DND-41 (cell line): Measurements from ENCODE around the gene OR51B5.
"Not testable (repeated sequence)": the region's sequence is repeated elsewhere in the genome, so short reads cannot be mapped to it uniquely, and the experiment has no call there.

Source experiments
- ATAC-seq: fragments of 200-7000 bp; cut with Tn5 transposase; 3 replicates; pipeline ENCODE4 v1.9.1; 2021; ENCODE audit warnings: low read depth; ENCODE audit not compliant: insufficient read depth
- DNase-seq: peaks from one replicate; pipeline ENCODE4 v3.0.0-alpha.2; 2020
- H2AFZ ChIP-seq: 2 replicates; pipeline ENCODE4 v1.6.0; 2012; ENCODE audit warnings: low read depth, low read length
- H3K27ac ChIP-seq: 2 replicates; pipeline ENCODE4 v1.5.1; 2012; ENCODE audit warnings: low read length, inconsistent platforms
- H3K27me3 ChIP-seq: fragments of 200-600 bp; sonication (generic); 2 replicates; pipeline ENCODE4 v1.6.0; 2012; ENCODE audit warnings: low read length, mild to moderate bottlenecking, inconsistent platforms; ENCODE audit not compliant: insufficient read depth, poor library complexity
- H3K36me3 ChIP-seq: 2 replicates; pipeline ENCODE4 v1.5.1; 2012; ENCODE audit warnings: low read length, inconsistent platforms; ENCODE audit not compliant: insufficient read depth
- H3K4me1 ChIP-seq: 2 replicates; pipeline ENCODE4 v1.5.1; 2012; ENCODE audit warnings: mild to moderate bottlenecking, low read length; ENCODE audit not compliant: insufficient read depth
- H3K4me2 ChIP-seq: 2 replicates; pipeline ENCODE4 v1.6.0; 2012; ENCODE audit warnings: mild to moderate bottlenecking, moderate library complexity, low read length, inconsistent platforms; ENCODE audit not compliant: insufficient read depth
- H3K4me3 ChIP-seq, 2 experiments: fragments of 200-600 bp in 1 of 2; shearing (Covaris generic) in 1 of 2; 2 replicates each; pipeline ENCODE4 v1.5.1; 2012 to 2016; ENCODE audit warnings: inconsistent platforms in 2 of 2, low read length in 2 of 2, mild to moderate bottlenecking in 2 of 2, low read depth in 1 of 2, moderate library complexity in 1 of 2
- H3K79me2 ChIP-seq: 2 replicates; pipeline ENCODE4 v1.6.0; 2012; ENCODE audit warnings: low read length, inconsistent platforms; ENCODE audit not compliant: insufficient read depth
- H3K9ac ChIP-seq: 2 replicates; pipeline ENCODE4 v1.6.0; 2012; ENCODE audit warnings: low read depth, mild to moderate bottlenecking, inconsistent platforms, low read length, moderate library complexity
- H3K9me3 ChIP-seq: 2 replicates; pipeline ENCODE4 v1.5.1; 2012; ENCODE audit warnings: low read length, moderate library complexity, mild to moderate bottlenecking, inconsistent platforms; ENCODE audit not compliant: insufficient read depth, severe bottlenecking
- H4K20me1 ChIP-seq: 2 replicates; pipeline ENCODE4 v1.6.0; 2012; ENCODE audit warnings: low read length; ENCODE audit not compliant: insufficient read depth
- EZH2 ChIP-seq: IDR thresholded peaks from 3 replicates; pipeline ENCODE4 v1.6.1; 2012; ENCODE audit warnings: borderline replicate concordance, low read depth, mild to moderate bottlenecking, moderate library complexity, low read length, inconsistent platforms; ENCODE audit not compliant: severe bottlenecking
- TF ChIP-seq, protein P1 (sequence below): IDR thresholded peaks from 2 replicates; pipeline ENCODE4 v1.5.1; 2012; ENCODE audit warnings: borderline replicate concordance, low read length, moderate library complexity, mild to moderate bottlenecking; ENCODE audit not compliant: poor library complexity, severe bottlenecking; ENCODE audit errors: extremely low read depth

The OR51B5 gene

DNA sequence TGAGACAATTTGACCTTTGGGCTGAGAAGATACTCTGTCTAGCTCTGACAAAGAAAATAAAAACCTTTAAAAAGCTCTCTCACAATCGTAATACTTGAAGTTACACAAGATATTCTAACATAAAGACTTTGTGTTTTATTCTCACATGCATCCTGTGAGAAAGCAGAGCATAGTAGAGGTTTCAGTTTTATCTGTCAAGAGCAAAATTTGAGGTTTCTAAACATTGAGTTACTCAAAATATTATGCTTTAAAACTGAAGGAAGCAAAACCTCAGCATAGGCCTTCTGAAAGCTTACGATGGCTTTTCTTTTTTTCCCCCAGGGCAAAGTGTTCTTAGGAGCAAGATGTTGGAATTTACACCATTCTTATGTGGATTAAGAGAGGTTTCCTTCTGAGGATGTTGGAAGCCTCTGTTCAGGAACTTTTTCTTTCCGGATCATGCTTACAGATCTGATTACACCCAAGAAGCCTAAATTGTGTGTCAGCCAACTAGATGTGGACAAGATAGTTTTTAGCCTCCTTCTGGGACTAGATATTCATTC, 25.2 kb upstream of the OR51B5 start:
- Histone ChIP-seq H3K36me3 (no peaks in the 10 kb centered on the region), H3K4me2 (no peak overlapping the region), H3K27me3 (peaks cover 3% of the 10 kb centered on the region), H3K79me2 (no peaks in the 10 kb centered on the region), H3K9me3 (no peaks in the 10 kb centered on the region), H3K4me1 (no peaks in the 10 kb centered on the region), H3K4me3 (no peak overlapping the region), H3K27ac (no peak overlapping the region), H3K9ac (no peak overlapping the region), H4K20me1 (no peaks in the 10 kb centered on the region), H2AFZ (no peak overlapping the region)
- TF ChIP-seq EZH2 = no peak
- TF ChIP-seq, protein P1, sequence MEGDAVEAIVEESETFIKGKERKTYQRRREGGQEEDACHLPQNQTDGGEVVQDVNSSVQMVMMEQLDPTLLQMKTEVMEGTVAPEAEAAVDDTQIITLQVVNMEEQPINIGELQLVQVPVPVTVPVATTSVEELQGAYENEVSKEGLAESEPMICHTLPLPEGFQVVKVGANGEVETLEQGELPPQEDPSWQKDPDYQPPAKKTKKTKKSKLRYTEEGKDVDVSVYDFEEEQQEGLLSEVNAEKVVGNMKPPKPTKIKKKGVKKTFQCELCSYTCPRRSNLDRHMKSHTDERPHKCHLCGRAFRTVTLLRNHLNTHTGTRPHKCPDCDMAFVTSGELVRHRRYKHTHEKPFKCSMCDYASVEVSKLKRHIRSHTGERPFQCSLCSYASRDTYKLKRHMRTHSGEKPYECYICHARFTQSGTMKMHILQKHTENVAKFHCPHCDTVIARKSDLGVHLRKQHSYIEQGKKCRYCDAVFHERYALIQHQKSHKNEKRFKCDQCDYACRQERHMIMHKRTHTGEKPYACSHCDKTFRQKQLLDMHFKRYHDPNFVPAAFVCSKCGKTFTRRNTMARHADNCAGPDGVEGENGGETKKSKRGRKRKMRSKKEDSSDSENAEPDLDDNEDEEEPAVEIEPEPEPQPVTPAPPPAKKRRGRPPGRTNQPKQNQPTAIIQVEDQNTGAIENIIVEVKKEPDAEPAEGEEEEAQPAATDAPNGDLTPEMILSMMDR = no peak
- ATAC-seq (no peak), DNase-seq (no peak)

DNA sequence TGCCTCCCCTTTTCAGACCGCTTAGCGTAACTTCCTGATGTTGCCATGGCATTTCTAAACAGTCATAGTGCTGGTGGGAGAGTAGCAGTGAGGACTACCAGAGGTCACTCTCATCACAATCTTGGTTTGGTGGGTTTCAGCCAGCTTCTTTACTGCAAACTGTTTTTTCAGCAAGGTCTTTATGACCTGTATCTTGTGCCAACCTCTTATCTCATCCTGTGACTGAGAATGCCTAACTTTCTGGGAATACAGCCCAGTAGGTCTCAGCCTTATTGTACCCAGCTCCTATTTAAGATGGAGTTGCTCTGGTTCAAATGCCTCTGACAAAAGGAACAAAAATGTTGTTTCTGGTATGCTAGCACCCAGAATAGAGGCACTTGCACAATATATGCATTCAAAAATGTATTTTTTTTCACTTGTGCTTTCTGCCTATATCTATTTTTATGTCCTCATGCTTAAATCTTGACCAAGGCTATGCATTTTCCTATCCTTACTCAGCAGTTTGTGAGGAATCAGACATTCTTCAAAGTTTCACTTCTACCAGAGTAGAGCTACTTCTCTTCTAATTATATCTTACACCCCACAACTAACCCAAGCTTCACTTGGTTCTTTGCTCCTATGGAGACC, 24.2 kb upstream of the OR51B5 start:
- no peaks in the 10 kb centered on the region for H3K9me3 ChIP-seq
- H4K20me1 ChIP-seq = no peaks in the 10 kb centered on the region
- no peaks in the 10 kb centered on the region for H3K36me3 ChIP-seq
- no peak overlapping the region for H3K4me3 ChIP-seq
- ATAC-seq (no peak), DNase-seq (no peak)
- H3K27ac ChIP-seq = no peak overlapping the region
- H3K79me2 ChIP-seq = no peaks in the 10 kb centered on the region
- H3K27me3 ChIP-seq = peaks cover 3% of the 10 kb centered on the region
- H3K9ac ChIP-seq = no peak overlapping the region
- TF ChIP-seq, protein P1 = no peak
- TF ChIP-seq EZH2 = no peak
- no peaks in the 10 kb centered on the region for H3K4me1 ChIP-seq
- H3K4me2 ChIP-seq = no peak overlapping the region
- H2AFZ ChIP-seq = no peak overlapping the region

DNA sequence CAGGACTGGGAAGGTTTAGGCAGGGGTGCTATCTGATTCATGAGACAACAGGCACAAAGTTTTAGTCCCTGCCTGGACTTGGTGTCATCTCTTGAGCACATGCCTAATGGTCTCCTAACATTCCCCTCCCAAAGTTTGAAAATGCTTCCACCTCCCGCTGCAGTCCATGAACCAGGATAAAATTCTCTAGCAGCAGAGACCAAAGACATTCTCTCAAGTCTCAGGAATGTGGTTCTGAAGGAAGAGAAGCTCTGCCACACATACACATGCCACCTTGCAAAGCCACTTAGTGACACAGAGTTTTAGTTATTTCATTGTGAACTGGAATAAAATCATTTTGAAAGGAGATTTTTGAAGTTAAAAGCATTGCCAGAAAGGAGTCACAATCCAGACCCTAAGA, 23.5 kb upstream of the OR51B5 start:
- DNase-seq = no peak
- Histone ChIP-seq H3K27ac (no peak overlapping the region), H3K9me3 (no peaks in the 10 kb centered on the region), H3K9ac (no peak overlapping the region), H3K4me1 (no peaks in the 10 kb centered on the region), H3K79me2 (no peaks in the 10 kb centered on the region), H3K27me3 (peaks cover 3% of the 10 kb centered on the region), H2AFZ (no peak overlapping the region), H4K20me1 (no peaks in the 10 kb centered on the region), H3K36me3 (no peaks in the 10 kb centered on the region), H3K4me3 (no peak overlapping the region), H3K4me2 (no peak overlapping the region)
- no peak for TF ChIP-seq EZH2
- TF ChIP-seq, protein P1 = no peak
- ATAC-seq = no peak

DNA sequence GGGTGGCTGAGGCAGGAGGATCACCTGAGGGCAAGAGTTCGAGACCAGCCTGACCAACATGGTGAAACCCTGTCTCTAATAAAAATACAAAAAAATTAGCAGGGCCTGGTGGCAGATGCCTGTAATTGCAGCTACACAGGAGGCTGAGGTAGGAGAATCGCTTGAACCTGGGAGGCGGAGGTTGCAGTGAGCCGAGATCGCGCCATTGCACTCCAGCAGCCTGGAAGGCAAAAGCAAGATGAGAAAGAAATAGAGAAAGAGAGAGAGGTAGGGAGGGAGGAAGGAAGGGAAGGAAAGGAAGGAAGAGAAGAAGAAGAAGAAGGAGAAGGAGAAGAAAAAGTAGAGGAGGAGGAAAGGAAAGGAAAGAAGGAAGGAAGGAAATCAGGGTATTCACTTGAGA, 23.0 kb upstream of the OR51B5 start:
- not testable (repeated sequence) for H3K9ac ChIP-seq, DNase-seq, H2AFZ ChIP-seq, H3K27ac ChIP-seq, H3K4me1 ChIP-seq, H3K27me3 ChIP-seq, H3K4me3 ChIP-seq, H4K20me1 ChIP-seq, H3K79me2 ChIP-seq, H3K4me2 ChIP-seq, ATAC-seq, H3K9me3 ChIP-seq, H3K36me3 ChIP-seq
